GM12878 (cell line): Measurements from ENCODE around the gene COG2.

Source experiments
- CTCF ChIP-seq, 3 experiments: IDR thresholded peaks in 2 of 3; conservative IDR thresholded peaks in 1 of 3; 2 replicates each; pipeline ENCODE4 v1.5.1; 2011; ENCODE audit warnings: low read depth in 3 of 3, low read length in 3 of 3, mild to moderate bottlenecking in 3 of 3, control low read depth in 2 of 3, moderate library complexity in 2 of 3, inconsistent platforms in 1 of 3, mixed read lengths in 1 of 3; ENCODE audit not compliant: control insufficient read depth in 2 of 3, insufficient read depth in 1 of 3; ENCODE audit errors: extremely low read depth in 1 of 3
- ETV6 ChIP-seq, 2 experiments: fragments of 450-650 bp in 1 of 2; IDR thresholded peaks in 1 of 2; conservative IDR thresholded peaks in 1 of 2; 2 replicates each; pipeline ENCODE4 v1.6.1; 2014; ENCODE audit warnings: antibody characterized with exemption in 1 of 2, borderline replicate concordance in 1 of 2, low read depth in 1 of 2, mild to moderate bottlenecking in 1 of 2, moderate library complexity in 1 of 2
- EZH2 ChIP-seq: IDR thresholded peaks from 2 replicates; pipeline ENCODE4 v1.6.1; 2012; ENCODE audit warnings: low read depth, mild to moderate bottlenecking, control low read depth, inconsistent platforms, low read length, borderline replicate concordance; ENCODE audit not compliant: control insufficient read depth
- IRF3 ChIP-seq: fragments of 450-650 bp; IDR thresholded peaks from 2 replicates; pipeline ENCODE4 v1.6.1; 2014; ENCODE audit warnings: mild to moderate bottlenecking
- NFIC ChIP-seq: IDR thresholded peaks from 2 replicates; pipeline ENCODE4 v1.6.1; 2012; ENCODE audit warnings: low read depth, mild to moderate bottlenecking, inconsistent platforms, low read length, moderate library complexity
- NFYB ChIP-seq: IDR thresholded peaks from 2 replicates; pipeline ENCODE4 v1.6.1; 2011; ENCODE audit warnings: low read depth, mild to moderate bottlenecking, low read length, improper control_type of control experiment, moderate library complexity; ENCODE audit not compliant: insufficient read depth
- SP1 ChIP-seq: IDR thresholded peaks from one replicate; pipeline ENCODE4 v1.6.1; 2011; ENCODE audit warnings: low read depth, low read length
- SPI1 ChIP-seq: IDR thresholded peaks from 2 replicates; pipeline ENCODE4 v1.6.1; 2011; ENCODE audit warnings: low read depth, mild to moderate bottlenecking, low read length, moderate library complexity, borderline replicate concordance; ENCODE audit not compliant: insufficient read depth
- TBL1XR1 ChIP-seq: IDR thresholded peaks from 2 replicates; pipeline ENCODE4 v1.6.1; 2012; ENCODE audit warnings: low read depth, low read length, improper control_type of control experiment
- TCF7 ChIP-seq: IDR thresholded peaks from 2 replicates; pipeline ENCODE4 v1.6.1; 2014; ENCODE audit warnings: antibody characterized with exemption, borderline replicate concordance

GRCh38 chr1:230658691-230659090 lies 16.4 kb downstream of the COG2 start:
- TF ChIP-seq SPI1: no peak
- TF ChIP-seq CTCF (IDR thresholded peaks at IDR 0.05 in 2 of 3, conservative IDR thresholded peaks at IDR 0.05 in 1 of 3; ENCODE audit: control insufficient read depth in 2 of 3, extremely low read depth in 1 of 3, insufficient read depth in 1 of 3, low read depth in 3 of 3, low read length in 3 of 3): no peak
- no peak for TF ChIP-seq EZH2
- no peak for TF ChIP-seq NFIC
- no peak for TF ChIP-seq TBL1XR1
- TF ChIP-seq ETV6 (conservative IDR thresholded peaks at IDR 0.05 in 1 of 2, IDR thresholded peaks at IDR 0.05 in 1 of 2; ENCODE audit: borderline replicate concordance in 1 of 2, low read depth in 1 of 2): no peak
- TF ChIP-seq TCF7: no peak
- no peak for TF ChIP-seq NFYB
- TF ChIP-seq SP1: no peak
- TF ChIP-seq IRF3: no peak
